NCI-H524 treated with DMSO at 0.1 percent for 48 hours (cell line): ENCODE results near the gene GPRC5C.

Source experiments
- DNase-seq: peaks from one replicate; lab custom pipeline; 2025; lab: John Stamatoyannopoulos, UW

The GPRC5C gene

DNA sequence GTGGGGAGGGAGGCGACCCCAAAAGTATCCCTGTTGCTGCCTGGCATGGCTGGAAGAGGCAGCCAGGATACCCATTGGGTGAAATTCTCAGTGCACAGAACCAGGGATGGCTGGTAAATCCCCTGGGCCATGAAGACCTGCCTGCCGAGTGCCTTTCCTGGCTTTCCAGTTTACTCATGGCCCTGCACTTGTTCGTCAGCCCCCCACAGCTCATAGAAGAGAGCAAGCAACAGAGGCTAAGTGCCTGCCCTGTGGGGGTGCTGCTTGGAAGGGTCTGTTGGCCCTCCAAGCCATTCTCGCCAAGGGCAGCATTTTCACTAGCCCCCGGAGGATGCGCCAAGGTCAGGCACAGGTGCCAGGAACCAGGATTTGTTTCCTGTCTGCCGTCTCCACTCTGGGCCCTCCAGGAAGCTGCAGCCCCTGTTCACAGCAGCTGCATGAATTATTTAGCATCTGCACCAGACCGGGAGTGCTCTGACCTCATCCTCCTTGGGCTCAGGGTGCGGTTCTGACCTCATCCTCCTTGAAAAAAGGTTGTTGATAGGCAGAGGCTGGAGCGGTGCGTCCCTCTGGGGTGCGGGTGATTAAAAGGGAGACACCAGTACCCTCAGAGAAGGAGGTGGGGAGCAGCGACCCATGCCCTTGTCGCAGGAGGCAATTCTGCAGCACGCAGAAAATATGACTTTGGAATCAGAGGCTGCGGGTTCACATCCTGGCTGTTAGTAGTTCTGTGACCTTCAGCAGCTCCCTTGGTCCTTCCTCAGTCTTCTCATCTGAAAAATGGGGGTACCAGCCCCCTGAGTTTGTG lies 20.3 kb downstream of the GPRC5C start:
- peak; percentile 45 for DNase-seq

DNA sequence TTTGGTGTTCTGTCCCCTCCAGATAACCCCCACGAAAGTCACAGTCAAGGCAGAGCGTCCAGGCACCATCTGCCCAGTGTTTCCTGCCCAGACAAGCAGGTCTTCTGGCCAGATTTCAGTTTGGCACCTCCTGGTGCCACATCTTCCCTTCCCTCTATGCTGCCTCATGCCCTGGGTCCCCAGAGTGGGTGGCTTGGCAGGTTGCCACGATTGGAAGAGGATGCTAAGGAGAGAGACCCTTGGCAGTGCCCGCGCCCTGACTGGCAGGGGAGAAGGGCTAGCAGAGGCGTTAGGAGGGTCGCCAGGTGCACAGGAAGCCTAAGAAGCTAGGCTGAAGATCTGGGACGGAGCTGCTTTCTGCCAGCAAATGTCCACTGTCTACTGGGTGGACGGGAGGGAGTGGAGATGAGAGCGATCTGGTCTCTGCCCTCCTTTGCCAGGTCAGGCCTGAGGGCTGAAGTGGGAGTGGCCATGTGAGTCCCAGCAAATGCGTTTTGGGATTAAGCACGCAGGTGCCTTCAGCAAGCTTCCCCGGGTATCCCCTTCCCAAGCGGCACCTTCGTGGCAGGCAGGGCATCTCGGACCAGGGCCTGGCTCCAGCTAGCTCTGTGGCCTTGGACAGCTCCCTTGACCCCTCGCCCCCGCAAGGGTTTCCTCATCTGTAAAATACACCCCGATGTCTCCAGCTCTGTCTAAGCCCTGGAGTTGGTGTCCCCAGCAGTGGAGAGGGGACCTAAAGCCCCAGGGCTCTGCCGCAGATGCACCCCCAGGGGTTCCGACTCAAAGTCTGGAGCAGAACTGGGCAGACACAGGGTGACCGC lies 21.2 kb downstream of the GPRC5C start:
- no peak for DNase-seq

DNA sequence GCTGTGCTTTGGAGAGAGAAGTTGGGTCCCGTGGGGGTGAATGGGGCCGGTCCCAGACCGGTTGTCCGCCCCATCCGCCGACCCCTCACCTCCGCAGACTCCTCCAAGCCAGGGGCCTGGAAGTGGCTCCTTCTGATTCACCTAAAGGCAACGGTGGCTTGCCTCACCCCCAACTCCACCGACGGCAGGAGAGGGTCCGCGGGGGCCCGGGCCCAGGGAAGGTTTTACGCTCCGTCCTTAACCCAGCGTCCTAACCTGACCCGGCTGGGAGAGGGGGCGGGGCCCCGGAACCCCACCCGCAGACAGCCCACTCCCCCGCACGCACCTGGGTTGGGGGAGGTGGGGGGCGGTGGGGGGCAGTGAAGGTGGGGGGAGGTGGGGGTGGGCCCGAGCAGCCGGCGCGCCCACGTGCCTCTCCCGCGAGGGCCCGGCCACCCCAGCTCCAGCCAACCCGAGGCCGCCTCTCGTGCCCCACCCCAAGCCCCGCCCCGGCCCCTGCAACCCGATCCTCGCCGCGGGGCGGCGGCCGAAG lies 21.8 kb downstream of the GPRC5C start:
- DNase-seq, result no peak

DNA sequence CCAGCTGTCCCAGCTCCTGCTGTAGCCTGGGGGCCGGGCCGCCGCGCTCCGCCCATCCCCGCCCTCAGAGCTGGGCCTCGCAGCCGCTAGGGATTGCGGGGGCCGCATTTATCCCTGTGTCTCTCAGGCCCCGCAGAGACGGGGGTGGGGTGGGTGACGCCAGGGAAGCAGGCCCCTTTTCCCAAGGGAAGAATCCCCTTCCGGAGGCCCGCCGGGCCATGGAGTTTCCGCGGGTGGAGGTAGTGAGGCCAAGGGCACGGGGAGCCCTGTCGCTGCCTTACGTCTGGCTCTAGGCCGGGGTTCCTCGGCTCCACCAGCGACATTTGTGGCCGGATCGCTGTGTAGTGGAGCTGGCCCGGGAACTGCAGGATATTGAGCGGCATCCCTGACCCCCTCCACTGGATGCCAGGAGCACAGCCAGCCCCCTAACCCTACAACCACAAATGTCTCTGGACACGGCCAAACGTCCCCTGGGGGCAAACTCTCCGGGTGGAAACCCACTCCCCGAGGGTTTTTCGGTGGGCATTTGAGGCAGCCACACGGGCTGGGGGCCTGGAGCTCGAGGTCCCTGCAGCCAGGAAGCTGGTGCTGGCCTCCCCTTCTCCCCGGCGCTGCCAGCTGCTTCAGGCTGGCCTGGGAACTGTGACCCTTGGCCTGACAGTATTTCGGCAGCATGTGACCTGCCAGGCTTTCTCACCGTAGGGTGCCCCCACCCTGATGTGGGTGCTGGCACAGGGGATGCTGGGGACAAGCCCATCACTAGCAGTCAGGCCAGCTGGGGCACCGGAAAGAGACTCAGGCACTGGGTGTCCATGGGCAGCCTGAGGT lies 22.5 kb downstream of the GPRC5C start:
- peak; percentile 77 for DNase-seq

DNA sequence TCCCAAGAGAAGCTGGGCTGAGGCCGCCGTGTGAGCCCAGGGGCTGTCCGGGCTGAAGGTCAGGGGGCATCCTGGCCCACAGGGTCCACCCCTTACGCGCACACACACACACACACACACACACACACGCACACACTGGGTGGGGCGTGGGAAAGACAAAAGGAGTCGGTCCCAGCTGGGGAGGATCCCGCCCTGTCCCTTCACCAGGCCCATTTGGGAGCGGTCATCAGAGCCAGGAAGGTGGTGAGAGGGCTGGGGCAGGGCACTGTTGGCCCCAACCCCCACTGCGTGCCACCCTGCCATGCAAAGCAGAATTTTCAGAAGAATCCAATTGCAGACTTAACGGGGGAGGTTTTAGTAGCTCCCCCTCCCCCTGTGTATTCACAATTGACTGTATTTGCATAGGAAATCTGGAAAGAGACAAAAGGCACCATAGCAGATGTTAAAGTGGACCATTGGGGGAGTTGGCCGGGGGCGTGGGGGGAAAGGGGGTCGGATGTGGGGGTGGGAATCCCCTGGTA lies 23.2 kb downstream of the GPRC5C start:
- DNase-seq, result no peak

DNA sequence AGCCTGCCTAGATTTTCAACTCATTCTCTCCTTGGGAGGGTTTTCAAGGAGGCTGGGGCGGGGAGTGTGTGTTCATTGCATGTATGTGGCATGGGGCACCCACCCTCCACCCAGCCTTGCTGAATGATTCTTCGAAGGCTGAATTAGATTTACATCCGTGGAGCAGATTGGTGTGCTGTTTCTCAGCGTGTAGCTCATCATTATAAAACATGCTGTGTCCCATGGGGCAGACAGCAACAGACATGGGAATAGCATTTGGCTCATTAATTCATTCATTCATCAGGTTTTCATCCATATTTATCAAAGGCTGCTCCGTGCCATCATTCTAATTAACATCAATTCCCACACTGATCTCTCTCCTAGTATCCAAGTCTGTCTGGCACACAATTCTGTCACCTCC lies 23.9 kb downstream of the GPRC5C start:
- DNase-seq, result no peak

DNA sequence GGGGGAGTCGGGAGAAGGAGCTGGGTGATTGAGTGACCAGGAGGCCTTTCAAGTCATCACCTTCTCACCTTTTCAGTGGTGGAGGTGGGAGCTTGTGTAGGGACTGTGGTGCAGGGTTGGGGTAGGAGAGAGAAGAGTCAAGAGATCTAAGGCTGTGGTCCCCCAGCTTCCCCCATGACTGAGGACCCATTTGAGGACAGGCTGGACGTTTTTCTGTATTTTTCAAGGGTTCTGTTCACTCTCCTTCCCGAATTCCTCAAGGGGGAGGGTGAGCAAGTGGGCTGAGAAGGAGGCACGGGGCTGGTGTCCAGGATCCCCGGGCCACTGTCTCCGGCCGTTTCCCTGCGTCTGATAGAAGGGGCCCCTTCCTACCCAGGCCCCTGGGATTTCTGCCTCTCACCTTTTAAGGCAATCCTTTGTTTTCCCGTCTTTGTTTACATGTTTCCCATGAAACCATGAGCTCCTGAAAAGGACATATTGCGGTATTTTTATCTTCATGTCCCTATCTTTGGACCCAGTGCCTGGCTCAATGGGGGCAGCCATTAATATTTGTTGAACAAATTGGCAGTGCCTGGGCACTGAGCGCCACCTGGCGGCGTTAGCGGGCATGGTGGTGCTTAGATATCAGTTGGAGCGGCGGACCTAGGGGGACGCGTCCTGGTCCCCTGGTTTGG lies 25.4 kb downstream of the GPRC5C start:
- peak; percentile 43 for DNase-seq

DNA sequence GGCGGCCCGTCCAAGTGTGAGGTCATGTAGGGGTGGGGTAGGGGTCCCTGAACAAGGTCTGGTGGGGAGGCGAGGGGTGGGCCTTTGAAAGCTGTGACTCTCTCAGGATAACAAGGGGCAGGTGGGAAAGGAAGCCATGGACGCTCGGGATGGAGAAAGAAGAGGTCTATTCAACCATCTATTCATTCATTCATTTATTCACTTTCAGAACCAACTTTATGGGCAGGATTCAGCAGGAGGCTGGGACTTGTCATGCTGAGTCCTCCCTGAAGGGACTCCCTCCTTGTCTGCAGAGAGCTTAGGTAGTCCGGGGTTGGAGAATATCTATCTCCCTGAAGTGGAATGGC lies 25.9 kb downstream of the GPRC5C start:
- no peak for DNase-seq

DNA sequence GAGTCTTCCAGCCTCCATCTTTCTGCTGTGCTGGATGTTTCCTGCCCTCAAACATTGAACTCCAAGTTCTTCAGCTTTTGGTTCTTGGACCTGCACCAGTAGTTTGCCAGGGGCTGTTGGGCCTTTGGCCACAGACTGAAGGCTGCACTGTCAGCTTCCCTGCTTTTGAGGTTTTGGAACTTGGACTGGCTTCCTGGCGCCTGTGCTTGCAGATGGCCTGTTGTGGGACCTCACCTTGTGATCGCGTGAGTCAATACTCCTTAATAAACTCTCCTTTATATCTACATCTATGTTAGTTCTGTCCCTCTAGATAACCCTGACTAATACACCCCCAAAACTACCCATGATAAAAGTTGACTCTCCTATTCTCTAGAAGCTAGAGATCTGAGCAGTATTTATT lies 26.9 kb downstream of the GPRC5C start:
- DNase-seq, result no peak

DNA sequence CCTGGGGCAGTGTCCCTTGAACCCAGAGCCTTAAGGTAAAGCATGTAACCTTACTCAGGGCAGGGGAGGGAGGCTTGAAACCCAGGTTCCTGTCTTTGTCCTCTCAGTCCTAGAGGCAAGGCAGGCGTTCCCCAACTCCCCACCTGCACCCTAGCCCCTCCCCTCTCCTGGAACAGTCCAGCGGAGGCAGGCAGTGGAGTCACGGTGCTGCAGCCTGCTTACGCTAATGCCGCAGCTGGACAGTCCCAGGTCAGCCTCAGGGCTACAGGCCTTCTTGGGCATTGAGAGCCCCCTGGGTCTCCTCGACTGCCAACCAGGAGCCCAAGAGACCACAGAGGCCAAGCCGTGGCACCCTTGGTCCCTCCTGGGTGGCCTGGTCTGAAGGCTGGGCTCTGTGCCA lies 27.7 kb downstream of the GPRC5C start:
- no peak for DNase-seq

DNA sequence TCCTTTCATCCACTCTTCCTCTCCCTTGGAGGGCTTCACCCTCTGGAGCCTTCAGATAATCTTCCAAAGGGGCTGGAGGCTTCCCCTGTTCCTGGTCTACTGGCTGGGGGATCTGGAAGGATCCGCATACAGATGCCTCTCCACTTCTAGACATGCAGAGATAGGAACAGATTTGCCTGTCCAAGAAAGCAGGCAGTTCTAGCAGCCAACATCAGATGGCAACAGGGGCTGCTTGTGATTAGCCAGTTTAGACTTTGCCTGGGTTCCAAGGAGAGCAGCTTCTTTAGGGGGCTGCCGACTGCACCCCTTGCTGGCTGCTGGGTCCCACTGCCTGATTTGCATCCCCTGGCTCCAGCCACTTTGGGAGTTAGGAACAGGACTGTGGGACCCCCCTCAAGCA lies 28.4 kb downstream of the GPRC5C start:
- no peak for DNase-seq

DNA sequence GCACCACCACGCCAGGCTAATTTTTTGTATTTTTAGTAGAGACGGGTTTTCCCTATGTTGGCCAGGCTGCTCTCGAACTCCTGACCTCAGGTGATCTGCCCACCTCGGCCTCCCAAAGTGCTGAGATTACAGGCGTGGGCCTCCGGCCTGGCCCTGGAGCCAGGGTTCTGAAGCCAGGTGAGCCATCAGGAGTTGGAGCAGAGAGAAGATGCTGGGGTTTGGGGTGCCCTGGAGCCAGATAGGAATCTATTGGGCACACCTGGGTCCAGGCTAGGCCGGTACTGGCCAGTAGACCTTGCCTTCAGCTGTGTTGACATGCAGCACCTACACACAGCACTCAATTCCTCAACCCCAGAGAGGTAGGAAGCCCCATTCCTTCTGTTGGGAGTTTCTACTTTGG lies 29.1 kb downstream of the GPRC5C start:
- no peak for DNase-seq

DNA sequence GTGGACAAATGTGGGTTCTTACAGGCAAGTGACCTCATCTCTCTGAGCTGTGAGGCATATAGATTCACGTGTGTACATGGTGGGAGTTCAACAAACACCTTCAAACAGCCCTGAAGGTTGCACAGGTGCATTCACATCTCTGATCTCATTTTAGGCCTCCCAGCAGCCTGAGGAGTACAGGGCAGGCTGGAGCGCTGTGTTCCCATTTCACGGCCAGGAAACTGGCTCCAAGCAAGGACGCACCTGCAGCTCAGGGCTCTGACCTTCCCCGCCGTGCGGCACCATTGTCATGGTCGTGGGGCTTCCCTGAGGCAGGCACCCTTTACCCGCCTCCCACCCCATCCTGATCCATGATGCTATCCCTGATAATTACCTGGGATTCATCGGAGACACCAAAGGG lies 29.7 kb downstream of the GPRC5C start:
- no peak for DNase-seq

DNA sequence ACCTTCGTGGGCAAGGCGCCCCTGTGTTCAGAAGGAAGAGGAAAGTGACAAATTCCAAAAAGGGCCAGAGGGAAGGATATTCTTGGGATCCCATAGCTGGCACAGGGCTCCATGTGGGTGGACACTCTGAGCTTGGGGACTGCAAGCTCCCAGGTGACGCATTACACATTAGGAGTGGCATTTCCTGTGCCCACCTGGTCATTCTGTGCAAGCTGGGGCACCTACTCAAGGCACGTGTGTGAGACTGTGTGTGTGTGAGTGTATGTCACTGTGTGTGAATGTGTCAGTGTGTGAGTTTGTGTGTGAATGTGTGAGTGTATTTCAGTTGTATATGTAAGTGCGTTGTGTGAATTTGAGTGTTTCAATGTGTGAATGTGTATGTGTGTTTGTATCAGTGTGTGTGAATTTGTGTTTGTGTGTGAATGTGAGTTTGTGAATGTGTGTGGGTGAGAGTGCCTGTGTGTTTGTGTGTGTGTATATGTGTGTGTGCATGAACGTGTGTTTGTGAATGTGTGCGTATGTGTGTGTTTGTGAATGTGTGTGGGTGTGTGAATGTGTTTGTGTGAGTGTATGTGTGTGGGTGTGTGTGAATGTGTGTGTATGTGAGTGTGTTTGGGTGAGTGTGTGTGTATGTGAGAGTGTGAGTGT lies 33.0 kb downstream of the GPRC5C start:
- DNase-seq, result no peak

DNA sequence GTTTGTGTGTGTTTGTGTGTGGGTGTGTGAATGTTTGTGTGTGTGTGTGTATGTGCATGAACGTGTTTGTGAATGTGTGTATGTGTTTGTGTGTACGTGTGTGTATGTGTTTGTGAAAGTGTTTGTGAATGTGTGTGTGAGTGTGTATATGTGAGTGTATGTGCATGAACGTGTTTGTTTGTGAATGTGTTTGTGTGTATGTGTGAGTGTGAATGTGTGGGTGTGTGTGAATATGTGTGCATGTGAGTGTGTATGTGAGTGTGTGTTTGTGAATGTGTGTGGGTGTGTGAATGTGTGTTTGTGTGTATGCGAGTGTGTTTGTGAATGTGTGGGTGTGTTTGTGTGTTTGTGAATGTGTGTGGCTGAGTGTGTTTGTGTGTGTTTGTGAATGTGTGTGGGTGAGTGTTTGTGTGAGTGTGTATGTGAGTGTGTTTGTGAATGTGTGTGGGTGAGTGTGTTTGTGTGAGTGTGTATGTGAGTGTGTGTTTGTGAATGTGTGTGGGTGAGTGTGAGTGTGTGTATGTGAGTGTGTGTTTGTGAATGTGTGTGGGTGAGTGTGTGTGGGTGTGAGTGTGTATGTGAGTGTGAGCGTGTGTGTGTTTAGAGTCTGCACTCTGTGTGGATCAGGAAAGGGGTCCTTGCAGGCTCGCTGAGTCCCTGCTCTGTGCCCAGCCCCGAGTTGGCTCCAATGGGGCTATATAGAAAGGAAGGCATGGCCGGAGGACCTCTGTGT lies 33.7 kb downstream of the GPRC5C start:
- no peak for DNase-seq

DNA sequence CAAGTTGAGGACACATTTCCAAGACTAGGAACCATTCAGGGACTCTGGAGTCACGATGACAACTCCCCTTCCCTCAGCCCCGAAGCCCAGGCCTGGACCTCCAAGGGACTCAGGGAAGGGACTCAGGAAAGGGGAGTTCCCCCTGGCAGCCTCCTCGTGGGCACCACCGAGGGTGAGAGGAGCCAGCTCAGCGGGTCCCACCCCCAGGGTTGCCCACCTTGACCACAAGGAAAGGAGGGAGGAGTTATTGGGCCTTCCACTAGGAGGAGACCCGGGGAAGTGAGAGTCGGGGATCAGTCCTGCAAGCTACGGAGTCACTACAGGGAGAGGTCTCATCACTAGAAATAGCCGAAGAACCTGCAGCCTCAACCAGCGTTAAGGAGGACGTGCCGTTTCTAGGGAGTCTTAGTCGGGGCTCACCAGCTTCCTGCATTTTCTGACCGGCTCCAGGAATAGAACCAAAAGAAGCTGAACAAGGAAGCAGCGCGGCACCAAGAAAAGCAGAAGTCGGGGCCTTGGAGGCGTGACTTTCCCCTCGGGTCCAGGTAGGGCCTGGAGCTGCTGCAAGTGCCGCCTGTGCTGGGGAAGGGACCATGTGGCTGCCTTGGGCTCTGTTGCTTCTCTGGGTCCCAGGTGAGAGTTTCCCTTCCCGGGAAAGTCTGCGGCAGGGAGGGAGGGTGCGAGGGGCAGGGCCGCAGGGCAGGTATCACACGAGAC lies 34.4 kb downstream of the GPRC5C start, which contains the start of gene CD300A:
Gene CD300A (plus strand): TSS at position 524 of the 717 bp plus-strand sequence. CDS start 70 bp downstream, at position 594.
- DNase-seq, result no peak

DNA sequence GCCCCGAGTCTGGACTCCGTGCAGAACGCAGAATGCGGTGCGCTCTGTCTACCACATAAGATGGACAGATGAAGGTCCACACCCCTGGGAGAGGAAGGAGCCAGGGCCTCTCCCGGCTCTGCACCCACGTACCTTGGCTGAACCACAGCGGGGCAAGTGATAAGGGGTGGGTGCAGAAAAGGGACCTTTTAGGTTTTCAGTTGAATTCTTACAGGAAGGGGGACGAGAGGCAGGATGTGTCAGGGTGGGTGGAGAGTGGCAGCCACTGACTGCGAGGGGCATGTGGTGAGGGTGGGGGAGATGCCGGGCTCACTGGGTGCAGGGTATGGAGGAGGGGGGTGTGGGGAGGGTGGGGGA lies 34.9 kb downstream of the GPRC5C start:
- DNase-seq, result no peak

DNA sequence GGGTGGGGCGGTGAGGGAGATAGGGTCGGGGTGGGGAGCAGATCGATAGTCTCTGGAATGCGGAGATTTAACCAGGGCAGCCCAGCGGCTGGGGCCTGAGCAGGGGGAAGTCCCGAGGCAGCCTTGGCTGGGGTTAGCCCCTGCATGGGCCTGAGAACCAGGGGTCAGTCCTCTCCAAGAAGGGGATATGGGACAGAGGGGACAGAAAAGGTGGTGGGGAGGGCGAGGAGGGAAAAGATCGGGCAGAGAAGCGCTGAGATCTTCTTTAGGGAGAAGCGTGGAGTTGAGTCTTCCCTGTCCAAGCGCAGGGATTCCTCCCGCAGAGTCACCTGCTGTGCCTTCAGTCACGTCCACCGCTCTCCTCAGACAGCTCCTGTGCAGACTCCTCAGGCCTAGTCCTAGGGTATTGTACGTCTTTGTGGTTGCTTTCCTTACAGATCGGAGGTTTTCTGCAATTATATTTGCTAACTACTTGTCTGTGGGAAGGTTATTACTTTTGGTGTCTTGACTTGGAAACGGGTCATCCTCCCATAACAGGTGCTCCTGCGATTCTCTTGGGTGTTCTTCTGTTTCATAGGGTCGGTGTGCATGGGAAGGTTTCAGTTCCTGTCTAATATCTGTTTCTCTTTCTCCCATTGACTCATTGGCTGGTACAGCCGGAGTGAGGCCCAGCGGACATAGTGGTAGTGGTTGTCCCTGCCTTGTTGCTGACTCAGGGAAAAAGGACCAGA lies 35.5 kb downstream of the GPRC5C start:
- DNase-seq, result no peak

DNA sequence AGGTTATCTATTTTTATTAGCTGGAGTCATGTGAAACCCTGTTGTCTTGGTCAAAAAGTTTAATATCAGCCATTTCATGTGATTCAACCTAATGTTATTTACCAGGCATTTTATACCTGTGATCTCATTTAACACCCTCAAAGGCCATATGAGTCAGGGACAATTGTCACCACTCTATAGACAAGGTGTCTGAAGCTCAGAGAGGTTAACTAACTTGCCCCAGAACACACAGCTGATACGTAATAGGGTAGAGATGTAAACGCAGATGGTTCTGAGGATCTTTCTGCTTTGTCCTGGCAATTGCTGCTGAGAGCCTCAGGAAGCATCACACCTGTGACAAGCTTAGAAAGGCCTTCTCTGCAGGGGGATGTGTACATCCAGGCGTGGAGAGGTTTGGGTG lies 39.5 kb downstream of the GPRC5C start:
- DNase-seq, result no peak
